Colon (tissue), 2 donors: Measurements from ENCODE around the gene MAP3K2.

ENCODE experiments used
- FAIRE-seq: peaks from 2 replicates; lab custom pipeline; 2012; peaks lifted over from hg19 to GRCh38; lab: Jason Lieb, UNC
- donor health status: control.
- donor health status: control.

The MAP3K2 gene

GRCh38 chr2:127405255-127405610, 17.5 kb upstream of the MAP3K2 start:
- FAIRE-seq, result no peak

DNA sequence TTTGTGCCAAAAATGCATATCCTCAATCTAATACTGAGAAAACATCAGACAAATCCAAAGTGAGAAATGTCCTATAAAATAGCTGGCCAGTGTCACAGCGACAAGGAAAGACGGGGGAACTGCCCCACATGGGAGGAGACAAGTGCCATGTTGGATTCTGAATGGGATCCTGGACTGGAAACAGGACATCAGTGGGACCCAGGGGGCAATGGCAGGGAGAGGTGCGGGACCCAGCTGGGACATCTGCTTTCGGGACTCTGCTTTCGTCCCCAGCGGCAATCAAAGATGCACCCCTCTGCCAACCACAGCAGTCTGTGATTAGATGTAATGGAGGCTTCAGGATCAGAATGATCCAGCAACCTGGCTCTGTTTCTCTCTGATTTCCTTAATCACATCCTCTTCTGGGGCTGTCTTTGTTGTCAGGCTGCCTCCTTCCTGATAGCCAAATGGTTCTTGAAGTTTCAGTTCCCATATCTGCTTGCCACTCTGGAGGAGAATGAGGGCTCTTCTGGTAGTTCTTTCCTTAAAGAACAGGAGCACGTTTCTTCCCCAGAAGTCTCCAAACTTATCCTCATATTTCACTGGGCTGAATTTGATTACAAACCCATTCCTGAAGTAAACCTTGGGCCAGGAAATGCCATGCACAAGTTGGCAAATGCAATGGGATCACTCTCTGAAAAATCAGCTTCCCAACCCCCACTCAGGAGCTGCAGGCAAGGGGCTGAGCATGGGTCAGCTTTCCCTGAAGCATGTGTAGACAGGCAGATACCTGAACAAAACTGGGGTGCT, 16.9 kb upstream of the MAP3K2 start:
- no peak for FAIRE-seq

- no peak for FAIRE-seq
Observed at GRCh38 chr2:127403460-127403859, 15.7 kb upstream of the MAP3K2 start.

GRCh38 chr2:127401757-127402695, 14.3 kb upstream of the MAP3K2 start:
- no peak for FAIRE-seq

DNA sequence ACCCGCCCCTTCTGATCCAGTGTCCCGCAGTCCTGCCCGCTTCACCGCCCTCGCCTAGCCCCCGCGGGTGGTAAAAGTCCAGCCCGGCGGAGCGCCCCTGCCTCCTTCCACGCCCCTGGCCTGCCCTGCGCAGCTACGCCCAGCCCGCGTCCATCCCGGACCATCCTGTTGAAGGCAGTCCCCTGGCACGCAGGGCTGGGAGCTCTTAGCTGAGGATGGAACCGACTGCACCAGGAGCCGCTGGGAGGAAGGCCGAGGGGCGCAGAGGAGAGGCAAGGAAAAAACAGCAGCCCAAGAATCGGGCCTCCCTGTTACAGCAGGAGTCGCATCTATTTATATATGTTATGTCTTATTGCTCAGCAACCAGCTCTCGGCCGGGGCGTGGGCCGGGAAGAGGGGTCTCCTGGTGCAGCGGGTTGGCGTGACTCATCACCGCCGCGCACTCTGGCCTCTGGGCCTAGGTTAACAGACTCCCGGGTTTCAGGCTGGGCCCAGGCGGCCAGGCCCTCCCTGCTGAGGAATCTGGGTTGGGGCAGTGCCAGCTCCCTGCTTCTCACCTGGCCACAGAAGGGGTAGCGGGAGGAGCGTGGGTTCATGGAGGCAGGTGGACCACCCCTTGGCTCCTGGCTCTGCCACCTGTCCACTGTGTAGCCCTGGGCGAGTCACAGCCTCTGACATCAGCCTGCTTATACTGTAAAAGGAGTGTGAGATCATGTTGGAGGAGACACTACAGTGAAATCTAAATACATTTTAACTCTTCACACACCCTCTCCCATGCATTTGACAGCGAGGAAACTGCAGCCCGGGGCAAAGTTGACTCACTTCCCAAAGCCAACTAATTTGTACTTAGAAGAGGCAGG, 13.4 kb upstream of the MAP3K2 start:
- no peak for FAIRE-seq

DNA sequence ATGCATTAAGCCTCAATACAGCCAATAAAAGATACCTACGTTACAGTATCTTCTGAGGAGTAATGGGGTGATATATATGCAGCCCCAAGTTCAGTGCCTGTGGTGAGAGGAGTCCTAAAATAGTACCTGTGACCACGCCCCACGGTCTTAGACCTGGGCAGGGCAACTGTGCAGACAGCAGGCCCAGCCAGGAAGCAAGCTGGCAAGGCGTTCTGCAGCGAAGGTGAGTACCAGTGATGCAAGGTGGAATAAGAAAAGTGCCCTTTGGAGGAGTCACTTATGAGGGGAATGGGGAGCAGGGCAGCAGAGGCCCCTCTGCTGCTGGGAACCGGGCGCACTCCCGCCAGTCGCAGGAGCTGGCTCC, 12.7 kb upstream of the MAP3K2 start:
- FAIRE-seq, result no peak

- no peak for FAIRE-seq
Observed at GRCh38 chr2:127398239-127398590, 10.4 kb upstream of the MAP3K2 start.

DNA sequence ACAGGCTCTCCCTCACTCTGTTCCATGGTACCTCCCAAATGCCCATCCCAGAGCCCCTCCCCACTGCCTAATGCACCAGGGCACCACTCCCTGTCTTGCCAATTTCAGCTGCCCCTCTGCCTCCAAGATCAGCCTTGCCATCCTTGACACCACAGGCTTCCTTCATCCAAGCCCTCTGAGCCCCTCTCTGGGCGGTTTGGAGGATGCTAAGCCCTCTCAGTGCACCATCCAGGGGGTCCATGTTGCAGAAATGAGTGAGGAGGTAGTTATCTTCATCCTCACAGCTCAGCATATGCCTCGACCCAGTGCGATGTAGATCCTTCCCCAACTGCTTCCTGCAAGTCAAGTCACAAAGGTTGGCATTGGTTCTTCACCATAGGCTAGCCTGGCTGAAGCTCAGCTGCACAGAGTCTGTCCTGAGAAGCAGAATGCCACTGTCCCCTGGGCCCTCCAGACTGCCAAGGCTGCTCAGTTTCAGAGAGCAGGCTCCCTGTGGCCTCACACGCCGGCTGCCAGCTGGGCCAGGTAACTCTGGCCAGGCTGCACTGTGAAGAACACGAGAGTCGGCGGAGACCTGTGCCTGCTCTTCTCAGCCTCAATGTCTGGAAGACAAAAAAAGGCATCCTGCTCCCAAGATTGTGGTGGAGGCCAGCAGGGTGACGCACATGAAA, 9.9 kb upstream of the MAP3K2 start:
- no peak for FAIRE-seq

DNA sequence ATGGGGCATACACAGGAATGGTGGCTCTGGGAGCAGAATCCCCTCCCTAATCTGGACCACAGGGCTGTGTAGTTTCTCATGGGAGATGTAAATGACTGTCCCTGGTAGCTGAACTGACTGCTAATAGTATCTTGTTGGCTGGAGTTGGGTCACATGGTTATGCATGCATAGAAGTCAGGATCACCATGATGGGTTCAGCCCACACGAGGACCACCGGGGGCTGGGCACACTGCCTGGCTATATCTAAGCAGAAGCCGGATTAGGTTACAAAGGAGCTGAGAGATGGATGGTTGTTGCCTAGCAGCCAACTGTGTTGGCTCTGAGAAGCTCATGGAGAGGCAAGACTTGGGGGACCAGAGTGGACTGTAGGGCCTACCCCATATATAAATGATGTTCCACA, 6.7 kb upstream of the MAP3K2 start:
- no peak for FAIRE-seq

GRCh38 chr2:127392828-127393578, 5.2 kb upstream of the MAP3K2 start:
- FAIRE-seq, result no peak

GRCh38 chr2:127392133-127392827, 4.5 kb upstream of the MAP3K2 start:
- no peak for FAIRE-seq

- no peak for FAIRE-seq
Observed at GRCh38 chr2:127389778-127390435, 2.1 kb upstream of the MAP3K2 start.

DNA sequence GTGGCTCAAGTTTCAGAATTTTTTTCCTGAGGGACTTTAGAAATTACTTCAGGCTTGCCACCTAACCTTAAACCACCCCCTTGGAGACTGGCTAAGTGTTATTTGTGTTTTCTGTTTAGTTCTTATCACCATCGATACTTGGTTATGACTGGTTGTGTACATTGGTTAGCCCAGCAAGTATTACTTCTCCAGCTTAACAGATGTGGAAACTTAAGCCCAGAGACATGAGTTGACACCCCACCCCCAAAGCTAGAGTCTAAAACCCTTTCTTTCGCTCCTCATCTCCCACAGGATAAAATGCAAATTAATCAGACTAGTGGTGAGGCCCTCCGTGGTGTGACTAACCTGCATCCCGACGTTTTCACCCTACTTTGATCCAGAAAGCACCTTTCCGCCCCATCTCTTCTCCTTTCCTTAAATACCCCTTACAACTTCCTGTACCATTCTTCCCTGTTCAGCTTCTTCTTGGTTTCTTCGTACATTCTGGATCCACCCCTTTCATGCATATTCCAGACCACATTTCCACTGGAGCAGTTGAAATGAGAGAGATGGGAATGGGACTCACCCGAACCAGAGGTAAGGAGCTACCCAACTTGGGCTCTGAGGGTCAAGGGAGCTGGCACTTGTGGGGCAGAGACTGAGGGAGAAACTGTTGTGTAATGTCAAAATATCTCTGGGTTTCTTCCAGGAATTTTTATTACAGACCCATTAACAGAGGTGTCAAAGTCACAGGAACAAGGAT, 819 bp upstream of the MAP3K2 start:
- no peak for FAIRE-seq

DNA sequence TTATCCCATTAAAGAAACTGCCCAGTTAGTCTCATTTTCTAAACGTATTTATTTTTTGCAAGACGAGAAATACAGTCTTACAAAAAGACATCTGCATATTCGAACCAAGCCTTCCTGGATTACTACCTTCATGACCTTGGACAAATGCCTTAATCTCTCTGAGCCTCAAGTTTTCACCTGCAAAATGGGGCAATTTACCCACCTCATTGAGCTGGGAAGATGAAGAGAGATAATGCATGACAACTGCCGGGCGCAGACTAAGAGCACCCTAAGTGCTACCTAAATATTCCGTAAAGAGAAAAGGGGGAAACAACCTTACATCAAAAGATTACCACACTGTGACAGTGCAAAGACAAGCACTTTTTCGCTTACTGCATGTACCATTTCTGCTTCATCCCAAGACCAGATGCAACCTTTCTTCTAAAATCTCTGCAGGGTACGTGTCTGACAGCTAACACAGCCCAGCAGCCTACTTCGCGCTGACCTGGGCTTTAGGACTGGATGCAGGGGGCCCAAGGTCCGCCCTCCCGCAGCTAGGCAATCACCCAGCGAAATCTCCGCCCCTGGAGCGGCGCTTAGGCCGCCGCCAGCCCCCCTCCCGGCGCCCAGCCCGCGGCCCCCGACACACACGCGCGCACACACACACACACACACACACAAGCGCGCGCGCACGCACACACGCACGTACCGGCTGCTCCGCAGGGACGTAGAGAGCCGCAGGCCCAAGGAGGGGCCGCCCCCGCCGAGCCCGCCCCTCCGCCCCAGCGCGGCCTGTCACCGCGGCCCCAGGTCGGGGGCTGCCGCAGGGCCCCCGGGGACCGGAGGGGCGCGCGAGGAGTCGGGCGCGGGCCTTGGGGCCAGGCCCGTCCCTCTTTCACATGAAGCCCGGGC, 766 bp downstream of the MAP3K2 start:
- no peak for FAIRE-seq

DNA sequence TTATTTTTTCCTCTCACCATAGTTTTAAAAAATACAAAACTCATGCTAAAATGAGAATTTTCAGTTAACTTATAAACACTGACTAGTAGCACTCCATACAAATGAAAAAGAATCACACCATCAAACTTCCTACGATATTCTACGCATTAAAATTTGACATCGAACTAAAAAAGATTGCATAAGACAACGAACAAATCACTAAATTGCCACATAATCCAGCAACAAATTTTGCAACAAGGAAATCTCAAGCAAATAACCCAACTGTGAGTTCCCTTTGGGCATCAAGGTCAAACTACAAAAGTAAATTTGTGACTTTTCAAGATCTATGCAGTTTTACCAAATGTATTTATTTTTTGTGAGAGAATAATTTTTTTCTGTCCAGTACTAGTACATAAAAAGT, 1.5 kb downstream of the MAP3K2 start:
- no peak for FAIRE-seq

DNA sequence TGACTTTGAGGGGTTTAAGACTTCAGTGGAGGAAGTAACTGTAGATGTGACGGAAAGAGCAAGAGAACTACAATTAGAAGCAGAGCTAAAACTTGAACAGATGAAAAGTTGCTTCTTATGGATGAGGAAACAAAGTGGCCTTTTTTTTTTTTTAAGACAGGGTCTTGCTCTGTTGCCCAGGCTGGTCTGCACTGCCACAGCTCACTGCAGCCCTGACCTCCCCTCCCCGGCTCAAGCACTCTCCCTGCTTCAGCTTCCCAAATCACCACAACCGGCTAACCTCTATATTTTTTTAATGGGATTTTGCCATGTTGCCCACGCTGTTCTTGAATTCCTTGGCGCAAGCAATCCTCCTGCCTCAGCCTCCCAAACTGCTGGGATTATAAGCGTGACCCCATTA, 3.2 kb downstream of the MAP3K2 start:
- FAIRE-seq, result no peak

- FAIRE-seq, result no peak
Observed at GRCh38 chr2:127382831-127383230, 4.9 kb downstream of the MAP3K2 start.

DNA sequence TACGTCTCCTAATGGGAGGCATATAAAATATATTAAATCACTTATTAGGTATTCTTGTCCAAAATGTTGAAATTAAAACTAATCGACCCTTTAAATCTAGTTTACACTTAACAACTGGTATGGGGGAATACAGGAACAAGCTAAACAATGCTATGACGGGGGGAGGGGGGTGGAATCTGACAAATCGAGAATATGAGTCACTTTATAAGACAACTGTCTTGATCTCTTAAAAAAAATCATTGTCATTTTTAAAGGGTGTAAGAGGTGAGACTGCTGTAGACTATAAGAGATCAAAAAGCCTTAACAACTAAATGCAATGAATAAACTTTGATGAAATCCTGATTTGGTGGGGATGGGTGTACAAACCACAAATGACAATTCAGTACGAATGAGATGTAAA, 6.0 kb downstream of the MAP3K2 start:
- FAIRE-seq, result no peak
